Dermis blood vessel endothelial cell (primary cell): ENCODE measurements around the gene KRCC1. TPM values are rescaled to one million over a fixed set of nuclear protein-coding genes. Genes with fewer than 3 reads are reported as not detected.
"Not testable (repeated sequence)": the region's sequence is repeated elsewhere in the genome, so short reads cannot be mapped to it uniquely, and the experiment has no call there.

ENCODE experiments used
- DNase-seq: peaks from one replicate; pipeline ENCODE4 v3.0.0; 2010
- total RNA-seq: library from RNA; depleted of rRNA; stranded (reverse); fragments of >200 nt; gene quantifications from 2 replicates; pipeline ENCODE4 v1.2.3, GENCODE V29; 2014

KRCC1 gene
- total RNA-seq, 1 donor from 2014 or later, result 19.9 TPM

DNA sequence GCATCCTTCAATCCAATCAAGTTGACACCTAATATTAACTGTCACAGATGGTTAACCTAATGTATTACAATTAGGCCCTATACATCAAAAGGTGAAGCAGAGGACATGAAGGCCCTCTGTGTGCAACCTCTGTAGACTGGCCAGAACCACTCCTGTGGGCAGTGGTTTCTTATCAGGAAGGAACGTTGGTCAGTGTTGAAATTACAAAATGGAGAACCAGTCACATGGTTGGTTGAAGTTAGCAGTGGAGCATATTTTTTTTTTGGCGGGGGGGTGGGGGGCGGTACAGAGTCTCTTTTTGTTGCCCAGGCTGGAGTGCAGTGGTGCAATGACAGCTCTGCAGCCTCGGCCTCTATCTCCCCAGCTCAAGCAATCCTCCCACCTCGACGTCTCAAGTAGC lies 59.0 kb downstream of the KRCC1 start:
- no peak for DNase-seq

DNA sequence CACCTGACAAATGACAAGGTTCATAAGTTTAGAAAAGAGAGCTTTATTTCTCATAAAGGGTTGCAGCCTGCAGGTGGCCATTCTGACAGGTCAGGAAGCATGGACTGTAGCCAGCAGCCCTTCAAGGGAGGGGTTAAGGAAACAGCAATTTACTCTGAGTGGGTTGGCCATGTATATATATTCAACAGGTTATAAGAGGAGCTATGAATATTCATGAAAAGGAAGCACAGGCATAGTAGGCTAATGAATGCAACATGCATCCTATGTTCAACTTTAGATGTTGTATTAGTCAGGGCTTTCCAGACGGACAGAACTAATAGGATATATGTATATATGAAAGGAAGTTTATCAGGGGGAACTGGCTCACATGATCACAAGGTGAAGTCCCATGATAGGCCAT lies 59.8 kb downstream of the KRCC1 start:
- DNase-seq, result no peak

DNA sequence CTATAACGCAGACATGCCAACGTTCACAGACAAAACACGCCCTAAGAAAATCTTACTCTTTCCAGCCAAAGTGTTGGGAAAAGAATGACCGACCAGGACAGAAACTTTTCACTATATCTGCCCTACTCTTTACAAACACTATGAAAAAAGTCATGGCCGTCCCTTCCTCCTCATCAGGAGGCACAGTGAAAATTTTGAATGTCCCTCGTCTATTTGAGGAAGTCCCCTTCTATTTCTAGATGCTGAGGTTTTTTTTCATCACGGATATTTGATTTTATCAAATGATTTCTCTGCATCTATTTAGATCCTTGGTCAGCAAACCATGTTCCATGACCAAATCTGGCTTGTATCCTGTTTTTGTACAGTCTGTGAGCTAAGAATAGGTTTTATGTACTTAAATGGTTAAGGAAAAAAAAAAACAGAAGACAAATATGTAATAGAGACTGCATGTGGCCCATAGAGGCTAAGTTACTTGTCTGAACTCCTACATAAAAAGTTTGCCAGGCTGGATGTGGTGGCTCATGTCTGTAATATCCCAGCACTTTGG lies 61.2 kb downstream of the KRCC1 start:
- not testable (repeated sequence) for DNase-seq

DNA sequence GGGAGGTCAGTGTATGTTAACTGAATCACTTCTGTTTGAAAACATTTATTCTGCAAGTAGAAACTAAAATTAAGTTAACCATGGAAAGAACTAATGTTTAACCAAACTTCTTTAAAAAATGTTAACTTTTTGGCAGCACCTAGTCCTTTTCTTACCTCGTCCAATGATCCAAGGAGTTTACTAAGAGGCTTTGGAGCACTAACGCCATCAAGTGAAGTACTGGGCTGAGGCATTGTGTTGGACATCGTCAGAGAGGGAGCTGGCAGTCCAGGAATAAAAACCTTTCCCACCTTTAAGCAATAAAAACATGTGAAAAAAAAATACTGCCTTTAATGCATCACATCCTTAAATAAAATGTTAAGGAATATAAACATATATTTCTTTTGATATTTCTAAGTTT lies 63.0 kb downstream of the KRCC1 start:
- not testable (repeated sequence) for DNase-seq

DNA sequence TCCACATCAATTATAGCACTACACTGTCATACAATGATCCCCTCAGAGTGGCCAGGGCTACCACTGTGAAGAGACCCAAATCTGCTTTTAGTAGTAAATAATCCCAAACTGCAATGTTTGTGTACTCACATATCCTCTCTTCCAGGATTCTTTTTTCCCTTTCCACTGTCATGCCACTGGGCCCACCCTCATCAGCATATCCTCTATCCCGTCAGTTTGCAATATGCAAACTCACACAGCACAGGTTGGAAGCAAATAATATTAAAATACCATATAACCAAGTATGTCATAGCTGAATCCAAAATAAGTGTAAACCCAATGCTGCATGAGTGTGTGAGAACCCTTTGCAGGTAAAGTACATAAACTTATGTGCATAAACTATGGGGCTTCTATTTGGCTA lies 68.1 kb downstream of the KRCC1 start:
- DNase-seq, result not testable (repeated sequence)

DNA sequence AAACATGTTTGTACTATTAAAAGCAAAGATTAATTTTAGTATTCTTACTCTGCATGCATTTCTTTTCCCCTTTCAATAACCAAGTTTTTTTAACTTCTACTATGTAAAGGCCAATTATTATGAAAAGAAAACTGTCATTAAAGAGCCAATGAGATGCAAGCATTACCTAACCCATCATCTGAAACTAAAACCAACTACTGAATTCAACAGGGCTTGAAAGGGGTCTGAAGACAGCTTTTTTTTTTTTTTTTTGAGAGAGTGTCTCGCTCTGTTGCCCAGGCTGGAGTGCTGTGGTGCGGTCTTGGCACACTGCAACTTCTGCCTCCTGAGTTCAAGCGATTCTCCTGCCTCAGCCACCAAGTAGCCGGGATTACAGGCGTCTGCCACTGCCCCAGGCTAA lies 69.7 kb downstream of the KRCC1 start:
- DNase-seq, result not testable (repeated sequence)

DNA sequence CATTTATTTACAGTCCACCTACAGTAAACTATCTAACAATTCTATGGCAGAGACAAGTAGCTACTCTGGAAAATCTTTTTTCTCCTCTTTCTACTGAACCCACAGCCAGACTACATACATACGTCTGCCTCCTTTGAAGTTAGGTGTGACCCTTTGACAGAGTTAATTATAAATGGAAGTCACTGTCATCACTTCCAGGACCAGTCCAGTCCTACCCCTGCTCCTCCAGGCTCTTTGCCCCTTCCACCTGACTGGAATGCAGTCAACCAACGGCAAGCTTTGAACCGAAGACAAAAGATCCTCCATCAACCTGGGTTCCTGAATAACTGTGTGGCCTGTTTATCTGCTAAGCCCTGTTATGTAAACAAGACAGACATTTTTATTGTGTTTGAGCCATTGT lies 74.4 kb downstream of the KRCC1 start:
- DNase-seq, result not testable (repeated sequence)

Other genes starting within 250 kb of the KRCC1 start
- gene RGPD2, start 230.0 kb downstream of the KRCC1 start, total RNA-seq, result 3.4 and 6.5 TPM in 2 replicates
- not detected in 2 replicates for gene RNU2-63P, start 39.2 kb downstream of the KRCC1 start, total RNA-seq
- gene SMYD1, start 12.0 kb upstream of the KRCC1 start, total RNA-seq, result not detected in 2 replicates
- gene FABP1, start 72.3 kb upstream of the KRCC1 start, total RNA-seq, result not detected in 2 replicates
- under 0.01 and 0.14 TPM in 2 replicates for gene THNSL2, start 114.6 kb upstream of the KRCC1 start, total RNA-seq